GM19452 (cell line): ENCODE measurements around the gene ZNF273.
"Not testable (repeated sequence)": the region's sequence is repeated elsewhere in the genome, so short reads cannot be mapped to it uniquely, and the experiment has no call there.

Experiments used
- ATAC-seq: cut with Tn5 transposase; IDR thresholded peaks from one replicate; pipeline ENCODE4 v1.9.1; 2021; ENCODE audit not compliant: unreplicated experiment

Gene ZNF273

GRCh38 chr7:64944667-64945502 is 41.8 kb downstream of the ZNF273 start:
- ATAC-seq = not testable (repeated sequence)

DNA sequence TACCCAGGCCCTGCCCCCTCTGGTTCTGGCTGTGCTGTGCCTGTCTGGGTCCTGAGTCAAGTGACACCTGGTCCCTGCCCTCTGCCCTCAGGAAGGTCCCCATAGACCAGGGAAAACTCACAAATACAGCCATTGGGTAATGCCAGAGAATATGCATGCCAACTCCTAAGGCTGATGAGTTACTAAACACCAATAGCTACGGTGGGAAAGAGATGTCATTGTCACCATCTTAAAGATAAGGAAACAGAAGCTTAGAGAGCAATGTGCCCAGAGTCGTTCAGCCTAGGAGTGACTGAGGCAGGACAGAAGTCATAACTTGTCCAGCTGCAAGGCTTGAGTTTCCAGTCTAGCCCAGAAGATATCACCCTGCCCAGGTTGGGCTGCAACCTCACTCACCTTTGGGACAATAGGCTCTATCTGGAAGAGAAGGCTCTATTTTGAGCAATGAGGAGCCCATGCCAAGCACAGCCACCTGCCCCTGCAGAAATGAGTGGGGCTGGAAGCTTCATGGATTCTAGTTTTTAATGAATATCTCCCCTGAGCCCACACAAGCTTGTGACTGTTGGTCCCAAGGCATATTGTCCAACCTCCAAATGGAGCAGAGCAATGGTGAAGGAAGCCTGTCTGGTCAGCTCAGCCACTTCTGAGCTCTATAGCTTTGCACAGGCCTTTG is 42.6 kb downstream of the ZNF273 start:
- ATAC-seq = no peak

DNA sequence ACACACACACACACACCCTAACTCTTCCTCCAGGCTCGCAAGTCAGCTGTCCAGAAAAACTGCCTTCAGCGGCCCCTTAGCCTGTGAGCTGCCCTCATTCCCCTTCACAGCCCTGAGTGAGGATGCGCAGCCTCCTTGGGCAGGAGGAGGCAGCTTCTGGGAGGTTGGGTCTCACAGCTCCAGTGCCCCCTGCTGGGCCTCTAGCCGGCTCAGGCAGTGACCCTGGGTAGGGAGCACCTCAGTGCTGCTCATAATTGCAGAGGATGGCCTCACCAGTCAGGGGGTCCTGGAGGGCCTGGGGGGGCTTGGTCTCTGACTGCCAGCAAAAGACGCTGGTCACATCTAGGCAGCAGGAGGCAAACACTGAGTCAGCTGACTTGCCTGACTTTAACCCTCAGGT is 43.7 kb downstream of the ZNF273 start:
- no peak for ATAC-seq

- ATAC-seq = no peak
Observed at GRCh38 chr7:64947252-64948000, 44.4 kb downstream of the ZNF273 start.

DNA sequence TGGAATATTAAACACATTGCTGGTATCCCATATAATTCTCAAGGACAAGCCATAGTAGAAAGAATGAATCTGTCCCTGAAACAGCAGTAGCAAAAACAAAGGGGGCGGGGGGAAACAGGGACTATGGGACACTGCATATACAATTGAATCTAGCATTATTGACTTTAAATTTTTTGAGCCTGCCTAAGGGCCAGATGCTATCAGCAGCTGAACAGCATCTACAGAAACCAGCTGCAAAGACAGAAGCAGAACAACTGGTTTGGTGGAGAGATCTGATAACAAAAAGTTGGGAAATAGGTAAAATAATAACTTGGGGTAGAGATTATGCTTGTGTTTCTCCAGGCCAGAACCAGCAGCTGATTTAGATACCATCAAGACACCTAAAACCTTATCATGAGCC is 45.7 kb downstream of the ZNF273 start:
- ATAC-seq = not testable (repeated sequence)

DNA sequence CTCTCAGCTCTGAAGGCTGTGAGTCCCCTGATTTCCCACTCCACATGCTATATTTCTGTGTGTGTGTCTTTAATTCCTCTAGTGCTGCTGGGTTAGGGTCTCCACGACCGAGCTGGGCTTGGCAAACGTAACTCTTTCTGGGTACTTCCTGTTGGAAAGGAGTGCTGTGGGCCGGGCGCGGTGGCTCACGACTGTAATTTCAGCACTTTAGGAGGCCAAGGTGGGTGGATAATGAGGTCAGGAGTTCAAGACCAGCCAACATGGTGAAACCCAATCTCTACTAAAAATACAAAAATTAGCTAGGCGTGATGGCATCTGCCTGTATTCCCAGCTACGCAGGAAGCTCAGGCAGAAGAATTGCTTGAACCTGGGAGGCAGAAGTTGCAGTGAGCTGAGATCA is 47.6 kb downstream of the ZNF273 start:
- not testable (repeated sequence) for ATAC-seq

- ATAC-seq = no peak
Observed at GRCh38 chr7:64951250-64951848, 48.3 kb downstream of the ZNF273 start.

GRCh38 chr7:64959072-64959747 is 56.1 kb downstream of the ZNF273 start:
- no peak for ATAC-seq

- no peak for ATAC-seq
Observed at GRCh38 chr7:64965594-64965993, 62.5 kb downstream of the ZNF273 start.

DNA sequence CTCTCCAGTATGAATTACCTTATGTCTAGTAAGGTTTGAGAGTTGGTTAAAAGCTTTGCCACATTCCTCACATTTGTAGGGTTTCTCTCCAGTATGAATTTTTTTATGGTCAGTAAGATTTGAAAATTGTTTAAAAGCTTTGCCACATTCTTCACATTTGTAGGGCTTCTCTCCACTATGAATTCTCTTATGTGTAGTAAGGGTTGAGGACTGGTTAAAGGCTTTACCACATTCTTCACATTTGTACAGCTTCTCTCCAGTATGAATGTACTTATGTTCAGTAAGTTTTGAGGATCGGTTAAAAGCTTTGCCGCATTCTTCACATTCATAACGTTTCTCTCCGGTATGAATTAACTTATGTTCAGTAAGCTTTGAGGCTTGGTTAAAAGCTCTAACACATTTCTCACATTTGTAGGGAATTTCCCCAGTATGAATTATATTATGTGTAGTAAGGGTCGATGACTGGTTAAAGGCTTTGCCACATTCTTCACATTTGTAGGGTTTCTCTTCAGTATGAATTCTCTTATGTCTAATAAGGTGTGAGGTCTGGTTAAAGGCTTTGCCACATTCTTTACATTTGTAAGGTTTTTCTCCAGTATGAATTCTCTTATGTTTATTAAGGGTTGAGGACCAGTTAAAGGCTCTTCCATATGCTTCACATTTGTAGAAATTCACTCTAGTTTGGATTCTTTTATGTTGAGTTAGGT is 75.6 kb downstream of the ZNF273 start:
- no peak for ATAC-seq
